HG02884 (cell line): Measurements from ENCODE around the gene PTPRU.
"Not testable (repeated sequence)": the region's sequence is repeated elsewhere in the genome, so short reads cannot be mapped to it uniquely, and the experiment has no call there.

Experiments
- ATAC-seq: cut with Tn5 transposase; IDR thresholded peaks from one replicate; pipeline ENCODE4 v1.9.1; 2021; ENCODE audit warnings: mild to moderate bottlenecking, moderate library complexity; ENCODE audit not compliant: unreplicated experiment

PTPRU gene

GRCh38 chr1:29284286-29284960, 48.1 kb downstream of the PTPRU start:
- ATAC-seq, result no peak

GRCh38 chr1:29284961-29285560, 48.7 kb downstream of the PTPRU start:
- no peak for ATAC-seq

- ATAC-seq, result no peak
These were observed 49.4 kb downstream of the PTPRU start for GRCh38 chr1:29285771-29286170.

GRCh38 chr1:29286194-29286767, 50.0 kb downstream of the PTPRU start:
- no peak for ATAC-seq

GRCh38 chr1:29289493-29289892, 53.2 kb downstream of the PTPRU start:
- ATAC-seq, result no peak

- no peak for ATAC-seq
These were observed 54.2 kb downstream of the PTPRU start for GRCh38 chr1:29290414-29290985.

- ATAC-seq, result no peak
These were observed 55.4 kb downstream of the PTPRU start for GRCh38 chr1:29291756-29292155.

- no peak for ATAC-seq
These were observed 56.0 kb downstream of the PTPRU start for GRCh38 chr1:29292344-29292743.

GRCh38 chr1:29297450-29297849, 61.1 kb downstream of the PTPRU start:
- no peak for ATAC-seq

- no peak for ATAC-seq
These were observed 61.9 kb downstream of the PTPRU start for GRCh38 chr1:29298246-29298645.

GRCh38 chr1:29299446-29299845, 63.1 kb downstream of the PTPRU start:
- ATAC-seq, result no peak

- not testable (repeated sequence) for ATAC-seq
These were observed 65.4 kb downstream of the PTPRU start for GRCh38 chr1:29301732-29302131.

- ATAC-seq, result no peak
These were observed 67.1 kb downstream of the PTPRU start for GRCh38 chr1:29303201-29304024.

- ATAC-seq, result no peak
These were observed 67.8 kb downstream of the PTPRU start for GRCh38 chr1:29304025-29304684.

GRCh38 chr1:29305943-29306342, 69.6 kb downstream of the PTPRU start:
- ATAC-seq, result no peak

- no peak for ATAC-seq
These were observed 70.3 kb downstream of the PTPRU start for GRCh38 chr1:29306471-29307140.

- ATAC-seq, result no peak
These were observed 72.8 kb downstream of the PTPRU start for GRCh38 chr1:29309075-29309474.

- ATAC-seq, result no peak
These were observed 73.3 kb downstream of the PTPRU start for GRCh38 chr1:29309621-29310020.

GRCh38 chr1:29310616-29311180, 74.4 kb downstream of the PTPRU start:
- ATAC-seq, result no peak
